Uterus (tissue), 4 donors: ENCODE measurements around the gene PLPP7. TPM values are rescaled to one million over a fixed set of nuclear protein-coding genes. Genes with fewer than 3 reads are reported as not detected.
"Not testable (repeated sequence)": the region's sequence is repeated elsewhere in the genome, so short reads cannot be mapped to it uniquely, and the experiment has no call there.

Experiments used
- DNase-seq, 2 donors: peaks; one replicate each; pipeline ENCODE4 v3.0.0-alpha.2; 2019 to 2020
- H3K27ac ChIP-seq, 2 donors: fragments of 200-600 bp; sonication (generic); 1 replicate in 1 of 2; 2 replicates in 1 of 2; pipeline ENCODE4 v1.5.1; 2016 to 2018
- H3K27me3 ChIP-seq, 2 donors: fragments of 200-600 bp; sonication (generic); one replicate each; pipeline ENCODE4 v1.5.1; 2018 to 2019; ENCODE audit warnings: control low read depth in 1 of 2
- H3K36me3 ChIP-seq, 2 donors: fragments of 200-600 bp; sonication (generic); one replicate each; pipeline ENCODE4 v1.5.1; 2019; ENCODE audit warnings: control low read depth in 1 of 2
- H3K4me1 ChIP-seq, 2 donors: fragments of 200-600 bp; sonication (generic); one replicate each; pipeline ENCODE4 v1.5.1; 2018 to 2019; ENCODE audit warnings: control low read depth in 1 of 2
- H3K4me3 ChIP-seq, 2 donors: fragments of 200-600 bp; sonication (generic); 1 replicate in 1 of 2; 2 replicates in 1 of 2; pipeline ENCODE4 v1.5.1; 2018 to 2019; ENCODE audit warnings: mild to moderate bottlenecking in 1 of 2
- H3K9me3 ChIP-seq, 2 donors: fragments of 200-600 bp; sonication (generic); one replicate each; pipeline ENCODE4 v1.5.1; 2019; ENCODE audit warnings: control low read depth in 1 of 2
- CTCF ChIP-seq, 4 experiments: fragments of 200-600 bp in 2 of 4; fragments of 450-650 bp in 2 of 4; sonication (generic) in 2 of 4; IDR thresholded peaks; one replicate each; pipeline ENCODE4 v1.5.1; 2016 to 2019; ENCODE audit warnings: antibody characterized with exemption in 4 of 4, mild to moderate bottlenecking in 2 of 4, moderate library complexity in 1 of 4
- POLR2A ChIP-seq, 2 donors: fragments of 450-650 bp; IDR thresholded peaks; one replicate each; pipeline ENCODE4 v1.6.1; 2016; ENCODE audit warnings: antibody characterized with exemption in 2 of 2, mild to moderate bottlenecking in 1 of 2, moderate library complexity in 1 of 2
- intact Hi-C: fragments of 100-400 bp; cut with DNase I; formaldehyde crosslinking; loops from one replicate; pipeline ENCODE4 v1.15.1; 2023; ENCODE audit warnings: low total_unique reads
- total RNA-seq, 4 donors: library from RNA; depleted of rRNA in 3 of 4; stranded (reverse); fragments of >200 nt in 3 of 4; gene quantifications; one replicate each; pipeline versions ENCODE4 v1.1.0 to v1.2.4, GENCODE V29; 2014 to 2023
- donor health status: DM: yes; HTN: yes; CAD: no.

Gene PLPP7
- total RNA-seq, 4 donors from 2014 or later, result 6.3 to 45.3 (median 8.1) TPM

DNA sequence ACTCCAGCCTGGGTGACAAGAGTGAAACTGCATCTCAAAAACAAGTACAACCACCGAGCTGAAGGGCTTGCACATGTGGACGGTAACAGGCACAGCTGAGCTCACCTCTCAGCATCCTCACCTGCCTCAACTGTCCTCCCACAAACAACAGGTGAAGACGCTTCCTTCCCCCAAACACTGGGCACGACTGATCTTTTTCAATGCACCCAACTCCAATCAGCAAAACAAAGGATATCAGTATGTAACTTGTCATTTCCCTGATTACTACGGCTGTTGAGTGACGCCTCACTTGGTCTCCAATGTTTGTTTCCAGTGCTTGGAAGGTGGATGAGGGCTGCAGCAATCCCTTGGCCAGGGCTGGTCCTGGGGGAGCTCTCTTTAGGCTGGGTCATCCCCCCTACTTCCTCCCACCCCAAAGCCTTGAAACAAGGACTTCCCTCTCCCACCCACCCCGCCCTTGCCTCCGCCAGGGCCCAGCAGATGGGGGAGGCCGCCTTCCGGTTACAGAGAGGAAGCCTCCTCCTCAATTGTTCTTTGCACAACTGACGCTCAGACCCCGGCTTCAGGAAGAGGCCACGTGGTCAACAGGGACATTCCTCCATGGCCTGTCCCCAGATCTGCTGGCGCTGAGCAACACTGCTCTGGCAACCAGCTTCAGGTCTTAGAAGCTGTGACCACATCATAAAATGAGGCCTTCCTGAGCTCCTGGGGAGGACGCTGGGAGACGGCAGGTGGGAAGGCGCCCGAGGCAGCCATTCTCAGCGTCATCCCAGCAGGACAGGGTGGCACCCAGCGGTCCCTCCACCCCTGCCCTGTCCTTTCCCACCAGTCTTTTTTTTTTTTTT lies 19.1 kb upstream of the PLPP7 start:
- H3K27ac ChIP-seq, result peak overlapping the region; percentile 44 to 49
- H3K4me1 ChIP-seq, result no peaks in the 10 kb centered on the region
- H3K27me3 ChIP-seq, result no peaks in the 10 kb centered on the region
- TF ChIP-seq POLR2A (IDR thresholded peaks at IDR 0.05) (no peak), CTCF (IDR thresholded peaks at IDR 0.05) (no peak)
- H3K9me3 ChIP-seq, result no peaks in the 10 kb centered on the region
- H3K4me3 ChIP-seq, result no peak overlapping the region
- no peaks in the 10 kb centered on the region for H3K36me3 ChIP-seq
- DNase-seq, result peak in 1 of 2 donors; percentile 69
- intact Hi-C loops, result no loop called here

DNA sequence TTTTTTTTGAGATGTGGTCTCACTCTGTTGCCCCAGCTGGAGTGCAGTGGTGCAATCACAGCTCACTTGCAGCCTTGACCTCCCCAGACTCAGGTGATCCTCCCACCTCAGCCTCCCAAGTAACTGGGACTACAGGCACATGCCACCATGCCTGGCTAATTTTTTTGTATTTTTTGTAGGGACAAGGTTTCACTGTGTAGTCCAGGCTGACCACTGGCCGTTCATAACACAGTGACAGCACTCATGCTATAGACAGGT lies 18.6 kb upstream of the PLPP7 start:
- H3K4me1 ChIP-seq, DNase-seq, H3K27me3 ChIP-seq, H3K4me3 ChIP-seq, H3K9me3 ChIP-seq, H3K36me3 ChIP-seq, intact Hi-C loops: not testable (repeated sequence)
- H3K27ac ChIP-seq, result peak overlapping the region; percentile 44 to 49

- DNase-seq, result no peak
- H3K27me3 ChIP-seq, result no peaks in the 10 kb centered on the region
- intact Hi-C loops, result no loop called here
- H3K4me1 ChIP-seq, result no peaks in the 10 kb centered on the region
- no peak for TF ChIP-seq CTCF (IDR thresholded peaks at IDR 0.05)
- no peaks in the 10 kb centered on the region for H3K9me3 ChIP-seq
- no peak overlapping the region for H3K4me3 ChIP-seq
- no peaks in the 10 kb centered on the region for H3K36me3 ChIP-seq
- peak overlapping the region; percentile 44 to 49 for H3K27ac ChIP-seq
These were observed 18.0 kb upstream of the PLPP7 start for GRCh38 chr9:131271506-131271931.

DNA sequence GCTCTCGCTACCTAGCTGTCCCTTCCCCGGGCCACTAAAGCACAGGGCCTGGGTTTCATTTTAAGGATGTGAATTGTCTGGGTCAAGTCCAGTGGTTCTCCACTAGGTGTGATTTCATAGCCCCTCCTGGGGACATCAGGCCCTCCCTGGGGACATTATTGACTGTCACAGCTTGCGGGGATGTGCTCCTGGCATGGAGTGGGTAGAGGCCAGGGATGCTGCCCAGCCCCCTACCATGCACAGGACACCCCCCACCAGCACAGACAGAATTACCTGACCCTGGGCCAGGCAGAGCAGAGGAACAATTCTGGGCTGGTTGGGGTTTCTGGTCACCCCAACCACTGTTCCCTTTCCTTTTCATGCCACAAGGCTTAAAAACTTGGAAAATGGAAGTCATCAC lies 17.3 kb upstream of the PLPP7 start:
- no peak overlapping the region for H3K4me3 ChIP-seq
- H3K9me3 ChIP-seq, result no peaks in the 10 kb centered on the region
- peaks cover 0 to 5% of the 10 kb centered on the region in 2 donors for H3K4me1 ChIP-seq
- H3K27me3 ChIP-seq, result no peaks in the 10 kb centered on the region
- intact Hi-C loops, result no loop called here
- no peak for DNase-seq
- no peaks in the 10 kb centered on the region for H3K36me3 ChIP-seq
- peak overlapping the region in 1 of 2 donors; percentile 49 for H3K27ac ChIP-seq
- no peak for TF ChIP-seq CTCF (IDR thresholded peaks at IDR 0.05)
- TF ChIP-seq POLR2A (IDR thresholded peaks at IDR 0.05), result no peak

- H3K4me1 ChIP-seq, result peaks cover 0 to 8% of the 10 kb centered on the region in 2 donors
- no peak for TF ChIP-seq CTCF (IDR thresholded peaks at IDR 0.05)
- no peak for TF ChIP-seq POLR2A (IDR thresholded peaks at IDR 0.05)
- intact Hi-C loops, result no loop called here
- DNase-seq, result no peak
- H3K9me3 ChIP-seq, result no peaks in the 10 kb centered on the region
- no peaks in the 10 kb centered on the region for H3K27me3 ChIP-seq
- H3K4me3 ChIP-seq, result no peak overlapping the region
- H3K36me3 ChIP-seq, result no peaks in the 10 kb centered on the region
- H3K27ac ChIP-seq, result peak overlapping the region; percentile 57 to 76
These were observed 16.2 kb upstream of the PLPP7 start for GRCh38 chr9:131273146-131273855.
